ENCODE measurements around the gene HSF4.

HSF4 gene

DNA sequence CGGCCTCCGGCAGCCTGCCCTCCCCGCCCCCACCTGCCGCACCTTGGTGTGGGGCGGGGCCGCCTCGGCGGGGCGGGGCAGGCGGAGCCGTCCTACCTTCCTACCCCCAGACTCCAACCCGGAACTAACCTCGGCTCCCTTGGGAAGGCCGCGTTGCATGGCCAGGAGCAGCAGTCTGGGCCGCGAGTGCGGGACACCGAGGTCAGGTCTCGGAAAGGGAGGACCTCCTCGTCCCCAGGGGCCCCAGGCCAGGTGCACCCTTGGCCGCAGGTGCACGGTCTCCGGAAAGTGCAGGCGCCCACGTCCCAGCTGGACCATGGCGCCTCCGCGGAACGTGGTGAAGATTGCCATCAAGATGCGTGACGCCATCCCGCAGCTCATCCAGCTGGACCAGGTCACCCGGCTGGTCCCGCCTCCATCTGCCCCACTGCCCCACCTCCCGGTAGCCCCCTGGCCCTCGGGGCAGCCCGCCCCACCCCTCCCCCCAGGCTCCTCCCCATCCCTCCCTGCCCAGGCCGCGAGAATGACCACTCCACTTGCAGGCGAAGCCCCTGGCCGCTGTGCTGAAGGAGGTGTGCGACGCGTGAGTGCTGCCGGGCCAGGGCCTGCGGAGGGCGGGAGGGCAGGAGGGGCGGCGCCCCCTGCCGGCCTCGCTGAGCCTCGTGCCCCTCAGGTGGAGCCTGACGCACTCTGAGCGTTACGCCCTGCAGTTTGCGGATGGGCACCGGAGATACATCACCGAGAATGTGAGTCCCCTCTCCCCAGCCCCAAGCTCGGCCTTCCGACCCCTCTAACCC lies 34.7 kb downstream of the HSF4 start, which contains the start of gene ELMO3:
ELMO3 (plus strand) TSS at position 121 of the 797 bp plus-strand sequence; CDS start at position 317, 196 bp downstream.
- DNase-seq (ENCODE audit: low read depth) = no peak
- TF ChIP-seq POLR2A (IDR thresholded peaks at IDR 0.05; ENCODE audit: extremely low read depth, insufficient read length) (no peak), MYC (IDR thresholded peaks at IDR 0.05; ENCODE audit: low read depth, low read length) (no peak), CTCF (IDR thresholded peaks at IDR 0.05; ENCODE audit: low read depth, low read length) (no peak), MAX (IDR thresholded peaks at IDR 0.05; ENCODE audit: low read depth, low read length) (no peak)
- no peak within 1 kb of the TSS for H3K4me3 ChIP-seq (ENCODE audit: low read depth, low read length)

DNA sequence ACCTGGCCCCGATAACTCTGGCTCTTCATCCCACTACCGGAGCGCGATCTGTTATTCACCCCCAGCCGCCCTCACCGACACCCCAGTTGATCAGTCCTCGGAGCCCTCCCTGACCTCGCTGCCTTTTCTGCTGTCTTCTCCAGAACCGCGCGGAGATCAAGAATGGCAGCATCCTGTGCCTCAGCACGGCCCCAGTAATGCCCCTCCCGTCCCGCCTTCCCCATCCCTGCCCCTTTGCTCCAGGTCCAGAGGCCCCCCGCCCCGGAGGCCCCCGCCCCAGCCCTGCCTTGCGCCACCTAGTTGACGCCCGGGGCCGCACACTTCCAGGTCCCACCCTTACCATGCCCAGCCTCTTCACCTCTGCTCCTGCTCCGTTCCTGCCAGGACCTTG lies 35.3 kb downstream of the HSF4 start:
- no peak for TF ChIP-seq CTCF (IDR thresholded peaks at IDR 0.05; ENCODE audit: low read depth, low read length)
- no peak for TF ChIP-seq MYC (IDR thresholded peaks at IDR 0.05; ENCODE audit: low read depth, low read length)
- TF ChIP-seq POLR2A (IDR thresholded peaks at IDR 0.05; ENCODE audit: extremely low read depth, insufficient read length) = no peak
- TF ChIP-seq MAX (IDR thresholded peaks at IDR 0.05; ENCODE audit: low read depth, low read length) = no peak
- DNase-seq (ENCODE audit: low read depth) = no peak
- H3K4me3 ChIP-seq (ENCODE audit: low read depth, low read length) = no peak overlapping the region

GRCh38 chr16:67200491-67200890 lies 35.9 kb downstream of the HSF4 start:
- TF ChIP-seq MYC (IDR thresholded peaks at IDR 0.05; ENCODE audit: low read depth, low read length) = no peak
- no peak overlapping the region for H3K4me3 ChIP-seq (ENCODE audit: low read depth, low read length)
- DNase-seq (ENCODE audit: low read depth) = no peak

DNA sequence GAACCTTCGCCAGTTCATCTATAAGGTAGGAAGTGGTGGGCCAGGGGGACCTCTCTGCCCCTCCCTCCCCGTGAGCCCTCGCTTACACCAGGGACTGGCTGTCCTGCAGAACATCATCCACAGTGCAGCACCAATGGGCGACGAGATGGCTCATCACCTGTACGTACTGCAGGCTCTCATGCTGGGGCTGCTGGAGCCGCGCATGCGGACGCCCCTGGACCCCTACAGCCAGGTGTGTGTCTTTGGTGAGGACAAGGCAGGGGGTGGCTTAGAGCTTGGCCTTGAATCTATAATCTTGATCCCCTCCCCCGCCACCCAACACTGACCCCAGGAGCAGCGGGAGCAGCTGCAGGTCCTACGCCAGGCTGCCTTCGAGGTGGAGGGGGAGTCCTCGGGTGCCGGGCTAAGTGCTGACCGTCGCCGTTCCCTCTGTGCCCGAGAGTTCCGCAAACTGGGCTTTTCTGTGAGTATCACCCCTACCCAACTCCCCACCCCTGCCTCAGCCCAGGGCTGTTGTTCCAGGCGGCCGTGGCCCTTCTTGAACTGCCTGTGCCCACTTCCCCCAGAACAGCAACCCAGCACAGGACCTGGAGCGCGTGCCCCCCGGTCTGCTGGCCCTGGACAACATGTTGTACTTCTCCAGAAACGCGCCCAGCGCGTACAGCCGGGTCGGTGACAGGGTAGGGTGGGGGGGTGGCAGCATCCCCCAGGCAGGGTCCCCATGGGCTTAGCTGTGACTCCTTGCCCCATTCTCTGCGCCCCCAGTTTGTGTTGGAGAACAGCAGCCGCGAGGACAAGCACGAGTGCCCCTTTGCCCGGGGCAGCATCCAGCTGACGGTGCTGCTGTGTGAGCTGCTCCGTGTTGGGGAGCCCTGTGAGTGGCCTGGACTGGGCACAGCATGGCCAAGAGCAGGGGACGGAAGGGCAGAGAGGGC lies 37.1 kb downstream of the HSF4 start:
- no peak overlapping the region for H3K4me3 ChIP-seq (ENCODE audit: low read depth, low read length)
- no peak for TF ChIP-seq POLR2A (IDR thresholded peaks at IDR 0.05; ENCODE audit: extremely low read depth, insufficient read length)
- TF ChIP-seq MYC (IDR thresholded peaks at IDR 0.05; ENCODE audit: low read depth, low read length) = no peak
- TF ChIP-seq MAX (IDR thresholded peaks at IDR 0.05; ENCODE audit: low read depth, low read length) = no peak
- no peak for TF ChIP-seq CTCF (IDR thresholded peaks at IDR 0.05; ENCODE audit: low read depth, low read length)
- no peak for DNase-seq (ENCODE audit: low read depth)

DNA sequence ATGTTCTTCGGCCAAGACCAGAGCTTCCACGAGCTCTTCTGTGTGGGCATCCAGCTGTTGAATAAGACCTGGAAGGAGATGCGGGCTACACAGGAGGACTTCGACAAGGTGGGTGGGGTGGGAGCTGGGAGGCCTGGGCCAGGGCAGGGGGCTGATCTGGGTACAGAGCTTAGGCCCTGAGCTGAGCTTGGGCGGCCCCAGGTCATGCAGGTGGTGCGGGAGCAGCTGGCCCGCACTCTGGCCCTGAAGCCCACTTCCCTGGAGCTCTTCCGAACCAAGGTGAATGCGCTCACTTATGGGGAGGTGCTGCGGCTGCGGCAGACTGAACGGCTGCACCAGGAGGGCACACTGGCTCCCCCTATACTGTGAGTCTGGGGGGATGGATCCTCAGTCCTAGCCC lies 37.9 kb downstream of the HSF4 start:
- no peak overlapping the region for H3K4me3 ChIP-seq (ENCODE audit: low read depth, low read length)
- DNase-seq (ENCODE audit: low read depth) = no peak
- TF ChIP-seq CTCF (IDR thresholded peaks at IDR 0.05; ENCODE audit: low read depth, low read length) (no peak), MAX (IDR thresholded peaks at IDR 0.05; ENCODE audit: low read depth, low read length) (no peak), POLR2A (IDR thresholded peaks at IDR 0.05; ENCODE audit: extremely low read depth, insufficient read length) (no peak), MYC (IDR thresholded peaks at IDR 0.05; ENCODE audit: low read depth, low read length) (no peak)

- TF ChIP-seq POLR2A (IDR thresholded peaks at IDR 0.05; ENCODE audit: extremely low read depth, insufficient read length) (no peak), MYC (IDR thresholded peaks at IDR 0.05; ENCODE audit: low read depth, low read length) (no peak), MAX (IDR thresholded peaks at IDR 0.05; ENCODE audit: low read depth, low read length) (no peak), CTCF (IDR thresholded peaks at IDR 0.05; ENCODE audit: low read depth, low read length) (no peak)
- DNase-seq (ENCODE audit: low read depth) = no peak
- no peak overlapping the region for H3K4me3 ChIP-seq (ENCODE audit: low read depth, low read length)
Measured at GRCh38 chr16:67202956-67203493, 38.5 kb downstream of the HSF4 start.
